Ammon's horn (tissue), 1 donor: ENCODE measurements around the gene MGAM2.
"Not testable (repeated sequence)": the region's sequence is repeated elsewhere in the genome, so short reads cannot be mapped to it uniquely, and the experiment has no call there.

ENCODE experiments used
- DNase-seq: peaks from one replicate; pipeline ENCODE4 v3.0.0-alpha.2; 2016; ENCODE audit warnings: low spot score

Gene MGAM2

DNA sequence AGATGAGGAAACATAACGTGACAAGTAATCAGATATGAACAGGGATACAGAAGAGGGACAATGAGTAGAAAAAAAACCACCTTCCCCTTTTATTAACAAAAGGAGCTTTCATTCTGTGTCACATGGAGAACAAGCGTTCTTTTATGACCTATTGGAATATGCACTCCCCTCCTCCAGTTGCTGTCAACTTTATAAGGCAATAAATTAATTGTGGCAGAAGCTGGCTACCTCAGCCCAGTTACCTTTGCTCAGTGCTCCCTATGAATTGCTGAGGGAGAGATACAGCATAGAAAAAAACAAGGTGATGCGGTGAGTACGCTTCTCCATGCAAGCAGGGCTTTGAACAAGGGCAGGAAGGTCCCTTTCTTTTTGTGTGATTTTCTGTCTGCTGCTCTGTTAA is at the start of gene MGAM2:
TSS of gene MGAM2 (plus strand) at position 220 of the 400 bp plus-strand sequence. CDS start 5,156 bp downstream, outside the sequence.
- DNase-seq: no peak

DNA sequence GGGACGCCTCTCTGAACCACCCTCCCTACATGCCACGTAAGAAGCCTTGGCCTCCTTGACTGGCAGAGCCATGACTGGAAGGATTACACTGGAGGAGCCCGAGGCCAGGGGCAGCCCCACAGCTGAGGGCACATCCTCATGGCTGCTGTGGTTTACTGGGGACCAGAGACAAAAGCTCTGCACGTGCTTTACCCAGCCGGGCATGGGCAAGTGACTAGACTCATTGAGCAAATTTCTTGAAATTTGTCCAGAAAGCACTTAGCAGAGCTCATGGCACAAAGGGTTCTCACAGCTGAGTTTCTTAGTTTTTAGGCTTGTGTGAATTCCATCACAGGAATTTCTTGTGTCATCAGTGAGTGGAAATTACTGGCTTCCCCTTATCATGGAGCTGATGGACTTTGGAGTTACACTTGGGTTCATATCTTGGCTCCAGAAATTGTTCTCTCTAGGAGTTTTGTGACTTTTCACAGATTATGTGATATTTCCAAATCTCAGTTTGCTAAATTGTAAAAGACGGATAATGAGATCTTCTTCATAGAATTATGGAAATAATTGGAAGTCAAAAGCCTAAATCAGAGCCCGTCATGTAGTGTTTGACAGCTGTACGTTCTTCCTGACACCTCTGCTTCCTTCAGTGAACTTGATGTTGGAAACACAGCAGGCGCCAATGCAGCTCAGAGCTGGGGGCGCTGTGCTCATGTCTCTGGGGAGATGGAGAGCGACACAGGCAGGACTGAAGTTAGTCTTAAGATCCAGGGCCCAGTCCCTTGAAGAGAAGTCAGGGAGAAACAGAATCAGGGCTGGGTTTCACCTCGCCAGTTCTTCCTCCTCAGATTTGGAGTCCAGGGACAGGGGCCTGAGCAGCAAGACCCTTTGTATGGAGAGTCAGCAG is 47.7 kb upstream of the MGAM2 start:
- DNase-seq: peak; percentile 7

DNA sequence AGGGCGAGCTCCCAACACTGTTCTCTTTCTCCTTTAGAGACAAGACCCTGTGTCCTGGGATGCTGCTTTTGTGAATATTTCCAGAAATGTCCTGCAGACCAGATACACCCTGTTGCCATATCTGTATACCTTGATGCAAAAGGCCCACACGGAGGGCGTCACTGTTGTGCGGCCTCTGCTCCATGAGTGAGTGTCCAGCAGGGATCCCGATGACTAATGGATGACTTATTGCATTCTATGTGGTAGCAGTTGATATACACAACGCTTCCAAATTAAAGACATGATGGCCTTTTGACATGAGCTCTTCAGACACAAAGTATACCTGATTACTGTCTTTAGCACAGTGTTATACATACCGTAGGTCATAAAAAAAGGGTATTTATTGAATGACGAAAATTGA is 45.0 kb upstream of the MGAM2 start:
- DNase-seq: no peak

DNA sequence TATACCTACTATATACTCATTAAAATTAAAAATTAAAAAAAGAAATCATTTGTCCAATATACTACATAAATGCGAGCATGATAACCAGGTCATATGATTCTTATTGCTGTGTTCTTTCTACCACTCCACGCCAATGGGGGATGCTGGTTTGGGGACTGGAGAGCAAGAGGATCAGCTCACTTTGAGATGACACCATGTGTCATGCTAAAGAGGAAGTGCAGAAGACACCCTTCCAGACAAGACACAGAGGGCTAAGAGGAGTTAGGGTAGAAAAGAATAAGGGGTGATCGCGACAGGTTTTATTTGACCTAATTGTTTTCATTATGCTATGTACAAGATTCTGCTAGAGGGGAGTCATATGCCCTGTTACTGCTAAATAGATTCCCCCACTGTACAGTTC is 33.8 kb upstream of the MGAM2 start:
- DNase-seq: no peak

DNA sequence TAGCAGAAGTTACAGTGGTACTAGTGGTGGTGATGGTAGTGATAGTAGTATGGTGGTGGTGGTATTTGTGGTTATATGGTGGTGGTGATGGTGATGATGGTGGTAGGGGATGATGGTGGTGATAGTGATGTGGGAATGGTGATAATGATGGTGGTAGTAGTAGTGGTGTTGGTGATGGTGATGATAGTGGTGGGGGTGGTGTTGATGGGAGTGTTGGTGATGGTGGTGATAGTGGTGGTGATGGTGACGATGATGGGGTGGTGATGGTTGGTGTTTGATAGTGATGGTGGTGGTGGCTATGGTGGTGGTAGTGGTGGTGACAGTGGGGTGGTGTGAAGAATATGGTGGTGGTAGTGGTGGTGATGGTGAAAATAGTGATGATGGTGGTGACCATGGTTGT is 27.9 kb upstream of the MGAM2 start:
- DNase-seq: no peak

DNA sequence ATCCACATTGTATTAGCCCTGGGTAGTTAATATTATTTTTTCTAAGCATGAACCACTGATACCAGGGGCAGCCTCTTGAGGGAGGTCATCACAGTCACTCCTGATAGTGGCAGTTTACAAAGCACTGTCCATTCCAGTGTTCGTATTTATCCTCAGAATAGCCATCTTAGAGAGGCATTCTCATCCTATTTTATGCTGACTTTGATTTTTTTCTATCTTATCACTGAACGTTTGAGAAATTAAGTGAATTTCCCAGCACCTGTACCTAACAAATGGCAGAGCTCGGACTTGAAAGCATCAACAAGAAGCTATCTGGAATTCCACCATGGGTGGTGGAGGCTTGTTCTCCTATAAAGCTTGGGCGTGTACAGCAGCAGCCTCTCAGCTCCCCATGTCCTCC is 26.1 kb upstream of the MGAM2 start:
- no peak for DNase-seq

DNA sequence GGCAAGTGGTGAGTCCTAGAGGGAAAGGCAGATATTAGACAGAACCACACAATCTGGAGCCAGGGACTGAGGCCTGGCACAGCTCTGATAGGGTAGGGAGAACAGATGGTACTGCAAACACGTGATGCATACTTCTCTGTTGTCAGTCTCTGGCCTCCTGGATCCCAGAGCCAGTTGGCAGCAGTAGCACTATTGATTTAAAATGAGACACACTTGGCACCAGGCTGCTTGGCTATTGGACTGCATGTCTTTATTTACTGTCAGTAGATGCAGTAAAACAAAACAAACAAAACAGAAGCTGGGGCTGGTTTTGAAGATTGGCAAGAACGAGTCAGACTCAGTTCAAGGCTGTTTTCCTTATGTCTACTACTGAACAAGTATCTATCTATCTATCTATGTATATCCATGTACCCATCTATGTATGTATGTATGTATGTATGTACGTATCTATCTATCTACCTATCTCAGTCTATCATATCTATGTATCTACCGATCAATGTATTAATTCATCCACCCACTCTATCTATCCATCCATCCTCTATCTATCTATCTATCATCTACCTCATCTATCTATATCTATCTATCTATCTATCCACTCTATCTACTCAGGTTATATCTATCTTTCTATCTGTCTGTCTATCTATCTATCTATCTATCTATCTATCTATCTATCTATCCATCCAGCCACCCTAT is 23.4 kb upstream of the MGAM2 start:
- DNase-seq: peak; percentile 86

DNA sequence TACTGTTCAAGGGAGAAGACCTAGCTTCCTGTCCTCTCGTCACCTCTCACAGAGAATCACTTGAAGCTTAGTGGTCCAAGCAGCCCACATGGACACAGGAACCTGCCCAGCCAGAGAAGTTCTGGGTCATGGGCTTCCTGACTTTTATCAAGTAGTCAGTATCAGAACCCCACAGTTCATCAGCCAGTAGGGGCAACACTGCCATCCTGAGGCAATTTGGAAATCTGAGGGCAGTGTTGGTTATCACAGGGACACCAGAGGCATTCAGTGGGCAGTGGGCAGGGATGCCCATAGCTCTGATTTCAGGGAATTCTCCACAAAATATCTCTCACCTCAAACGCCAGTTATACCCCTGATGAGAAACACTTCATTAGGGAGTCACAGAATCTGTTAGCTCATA is 22.5 kb upstream of the MGAM2 start:
- no peak for DNase-seq

DNA sequence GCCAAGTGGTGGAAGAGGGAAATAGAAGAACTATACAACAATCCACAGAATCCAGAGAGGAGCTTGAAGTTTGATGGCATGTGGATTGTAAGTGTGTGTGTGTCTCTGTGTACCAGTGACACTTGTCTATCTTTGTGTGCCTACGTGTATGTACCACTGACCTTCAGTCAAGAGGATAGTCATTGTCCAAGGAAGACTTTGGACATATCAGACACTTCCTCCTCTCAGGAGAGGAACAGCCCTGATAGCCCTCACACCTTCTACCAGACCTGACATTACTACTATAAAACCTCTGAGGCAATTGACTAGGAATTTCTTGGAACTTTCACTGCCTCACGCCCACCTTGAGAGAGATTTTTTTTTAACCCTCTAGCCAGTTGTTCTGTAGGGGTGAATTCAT is 19.6 kb upstream of the MGAM2 start:
- DNase-seq: no peak

DNA sequence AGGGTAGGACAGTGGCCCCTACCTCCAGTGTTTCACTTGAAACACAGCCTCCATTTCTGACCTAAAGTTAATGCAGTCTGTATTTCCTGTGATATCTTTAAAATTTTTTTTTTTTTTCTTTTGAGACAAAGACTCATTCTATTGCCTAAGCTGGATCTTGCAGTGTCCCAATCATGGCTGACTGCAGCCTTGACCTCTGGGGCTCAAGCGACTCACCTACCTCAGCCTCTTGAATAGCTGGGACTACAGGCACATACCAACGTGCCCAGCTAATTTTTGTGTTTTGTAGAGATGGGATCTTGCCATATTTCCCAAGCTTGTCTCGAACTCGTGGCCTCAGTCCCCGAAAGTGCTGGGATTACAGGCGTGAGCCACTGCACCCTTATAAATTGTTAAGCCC is 16.7 kb upstream of the MGAM2 start:
- no peak for DNase-seq

DNA sequence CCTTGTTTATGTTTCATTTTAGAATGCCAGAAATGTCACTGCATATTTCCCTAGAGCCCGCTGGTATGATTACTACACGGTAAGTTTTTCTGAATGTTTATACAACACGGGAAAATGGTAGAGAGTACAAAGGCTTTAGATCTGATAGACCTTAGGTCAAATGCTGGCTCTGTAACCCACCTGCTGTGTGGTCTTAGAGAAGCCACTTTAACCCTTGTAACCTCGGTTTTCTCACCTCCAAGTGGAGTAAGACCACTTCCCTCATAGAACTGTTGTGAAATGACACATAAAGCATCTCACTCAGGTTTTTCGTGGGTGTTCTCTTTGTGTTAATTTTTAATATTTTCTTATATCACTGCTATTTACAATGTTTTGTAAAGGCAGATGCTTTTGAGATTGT is 13.9 kb upstream of the MGAM2 start:
- no peak for DNase-seq

DNA sequence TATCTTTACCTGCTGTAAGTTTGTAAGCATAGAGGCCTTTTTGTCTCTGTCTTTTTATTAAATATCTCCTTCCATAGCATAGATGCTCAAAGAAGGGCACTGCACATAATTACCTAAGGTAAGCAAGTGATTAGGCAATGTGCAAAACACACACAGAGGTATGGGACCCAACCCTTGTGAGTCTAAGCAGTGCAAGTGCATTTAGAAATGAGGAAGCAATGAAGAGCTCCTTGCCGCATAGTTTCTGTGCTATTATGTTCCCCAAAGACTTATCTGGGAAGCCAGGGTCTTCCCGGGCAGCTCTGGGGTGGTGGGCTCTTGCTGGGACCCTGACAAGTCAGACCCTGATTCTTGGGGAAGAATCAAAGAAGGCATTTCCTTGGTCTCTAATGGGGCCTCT is 13.5 kb upstream of the MGAM2 start:
- DNase-seq: no peak

DNA sequence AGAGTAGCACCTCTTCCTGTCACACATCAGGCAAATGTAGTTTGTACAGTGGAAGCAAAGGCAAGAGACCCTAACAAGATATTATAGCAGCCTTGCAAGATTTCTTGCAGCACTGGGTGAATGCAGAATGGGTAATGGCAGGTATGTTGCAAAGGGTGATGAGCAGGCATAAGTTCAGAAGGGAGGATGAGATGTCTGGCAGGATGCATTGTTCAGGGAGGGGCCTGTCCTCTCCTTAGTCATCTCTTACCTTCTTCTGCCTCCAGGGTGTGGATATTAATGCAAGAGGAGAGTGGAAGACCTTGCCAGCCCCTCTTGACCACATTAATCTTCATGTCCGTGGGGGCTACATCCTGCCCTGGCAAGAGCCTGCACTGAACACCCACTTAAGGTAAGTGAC is 12.2 kb upstream of the MGAM2 start:
- DNase-seq: not testable (repeated sequence)

DNA sequence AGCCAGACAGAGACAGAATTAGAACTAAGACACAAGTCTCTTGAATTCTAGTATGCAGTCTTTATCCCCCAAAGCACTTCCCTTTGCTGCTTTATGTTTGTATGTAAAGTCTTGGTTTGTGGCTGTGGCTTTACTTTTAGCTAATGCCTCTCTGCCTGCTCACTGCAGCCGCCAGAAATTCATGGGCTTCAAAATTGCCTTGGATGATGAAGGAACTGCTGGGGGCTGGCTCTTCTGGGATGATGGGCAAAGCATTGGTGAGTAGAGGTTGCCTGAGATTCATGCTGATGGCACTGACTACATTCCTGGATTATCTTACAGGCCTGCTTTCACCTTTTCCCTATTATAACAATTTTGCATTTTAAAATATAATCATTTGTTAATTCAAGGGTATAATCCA is 10.9 kb upstream of the MGAM2 start:
- no peak for DNase-seq

DNA sequence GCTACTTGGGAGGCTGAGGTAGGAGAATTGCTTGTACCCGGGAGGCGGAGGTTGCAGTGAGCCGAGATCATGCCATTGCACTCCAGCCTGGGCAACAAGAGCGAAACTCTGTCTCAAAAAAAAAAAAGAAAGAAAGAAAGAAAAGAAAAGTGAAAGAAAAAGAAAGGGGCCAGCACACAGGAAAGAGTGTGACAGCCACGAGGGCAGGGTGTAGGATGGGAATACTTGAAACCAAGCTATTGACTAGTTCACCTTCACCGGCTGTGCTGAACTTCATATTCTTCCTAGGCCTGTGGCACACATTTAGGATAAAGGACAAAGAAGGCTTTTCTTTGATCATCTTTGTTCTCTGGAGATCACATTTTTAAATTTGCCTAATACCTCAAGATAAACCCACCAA is 9.7 kb upstream of the MGAM2 start:
- DNase-seq: not testable (repeated sequence)

DNA sequence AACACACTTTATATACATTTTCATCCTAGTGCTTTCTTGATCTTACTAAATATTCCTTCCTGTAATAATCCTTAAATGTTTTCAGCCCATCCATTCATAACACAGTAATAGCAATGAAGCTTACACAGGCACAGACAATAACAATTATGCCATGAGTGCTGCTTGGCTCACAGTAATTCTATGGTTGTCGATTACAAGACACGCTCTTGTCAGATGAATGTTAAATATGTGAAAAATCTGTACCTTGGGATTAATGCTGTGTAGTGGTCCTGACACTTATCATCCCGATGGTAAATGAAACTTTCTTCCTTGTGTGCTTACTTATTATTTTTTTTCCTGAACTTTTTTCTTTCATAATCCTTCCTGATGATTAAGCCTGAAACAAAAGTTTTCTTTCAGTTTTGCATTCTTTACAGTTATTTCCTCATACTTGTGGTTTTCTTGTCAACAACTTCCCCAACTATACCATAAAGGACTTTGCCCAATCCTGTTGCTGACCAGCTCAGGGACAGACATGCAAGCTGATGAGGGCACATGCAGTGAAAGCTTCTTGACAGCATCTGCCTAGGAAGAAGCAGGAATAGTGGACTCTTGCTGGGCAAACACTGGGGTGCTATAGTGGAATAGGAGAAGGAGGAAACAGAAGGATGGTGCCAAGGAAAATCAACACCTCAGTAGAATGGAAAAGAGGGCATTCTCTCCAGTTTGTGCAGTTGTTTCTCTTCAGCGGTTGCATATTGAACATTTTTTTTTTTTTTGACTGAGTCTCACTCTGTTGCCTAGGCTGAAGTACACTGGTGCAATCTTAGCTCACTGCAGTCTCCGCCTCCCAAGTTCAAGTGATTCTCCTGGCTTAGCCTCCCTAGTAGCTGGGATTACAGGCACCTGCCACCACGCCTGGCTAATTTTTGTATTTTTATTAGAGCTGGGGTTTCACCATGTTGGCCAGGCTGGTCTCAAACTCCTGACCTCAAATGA is 6.7 kb upstream of the MGAM2 start:
- peak; percentile 20 for DNase-seq

DNA sequence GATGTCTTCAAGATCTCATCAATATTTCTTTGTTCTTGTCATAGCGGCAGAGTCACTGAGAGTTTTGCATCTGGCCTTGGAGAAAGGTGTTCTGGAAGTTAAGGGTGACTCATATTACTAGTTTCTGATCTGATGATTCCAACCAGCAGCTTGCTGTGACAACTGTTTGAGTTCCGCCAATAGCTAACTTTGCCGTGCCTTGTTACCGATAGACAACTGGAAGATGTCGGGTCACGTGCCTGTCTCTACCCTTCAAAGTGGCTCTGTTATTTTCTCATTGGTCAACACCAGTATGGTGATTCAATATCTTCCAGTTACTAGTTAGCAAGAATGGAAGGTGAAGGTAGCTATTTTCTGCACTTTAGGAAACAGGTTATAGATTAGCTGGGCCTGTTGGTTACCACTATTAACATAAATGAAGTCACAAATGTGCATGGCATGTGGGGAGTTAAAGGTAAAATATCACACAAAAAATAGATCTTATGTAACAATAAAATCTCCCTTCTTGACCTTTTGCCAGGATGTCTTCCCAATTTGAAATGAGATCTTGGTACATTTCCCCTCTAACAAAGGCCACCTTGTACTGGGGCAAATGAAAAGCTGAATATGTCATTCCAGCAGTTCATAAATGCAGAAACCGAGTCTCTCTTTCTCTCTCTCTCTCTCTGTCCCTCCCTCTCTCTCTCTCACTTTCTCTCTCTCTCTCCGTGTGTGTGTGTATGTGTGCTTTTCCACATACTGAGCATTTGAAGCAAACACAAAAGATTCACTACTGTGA is 2.6 kb upstream of the MGAM2 start:
- DNase-seq: no peak

DNA sequence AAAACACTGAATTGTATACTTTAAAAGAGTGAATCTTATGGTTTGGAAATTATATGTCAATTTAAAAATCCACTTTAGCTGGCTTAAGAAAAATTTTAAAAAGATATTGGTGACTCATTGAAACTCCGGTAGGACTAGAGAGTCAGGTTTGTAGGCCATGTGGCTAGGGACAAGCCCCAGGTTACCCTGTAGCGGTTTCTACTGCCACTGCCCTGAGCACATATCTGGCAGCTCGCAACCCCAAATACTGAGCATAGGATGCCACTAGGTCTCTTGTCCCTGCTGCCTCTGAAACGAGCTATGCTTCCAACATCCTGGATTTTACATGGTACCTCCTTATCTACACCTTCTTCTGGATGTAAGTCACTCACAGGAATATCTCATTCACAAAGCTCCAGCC is 1.4 kb upstream of the MGAM2 start:
- no peak for DNase-seq

DNA sequence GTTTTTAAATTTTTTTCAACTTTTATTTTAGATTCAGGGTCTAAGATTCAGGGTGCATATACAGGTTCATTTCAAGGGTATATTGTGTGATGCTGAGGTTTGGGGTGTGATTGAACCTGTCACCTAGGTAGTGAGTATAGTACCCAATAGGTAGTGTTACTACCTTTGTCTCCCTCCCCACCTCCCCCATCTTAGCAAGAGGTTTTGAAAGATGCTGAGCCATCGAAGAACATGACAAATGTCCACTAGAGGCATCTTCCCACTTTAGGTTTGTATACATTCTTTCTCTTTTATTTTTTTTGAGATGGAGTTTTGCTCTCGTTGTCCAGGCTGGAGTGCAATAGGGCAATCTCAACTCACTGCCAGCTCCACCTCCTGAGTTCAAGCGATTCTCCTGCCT is 880 bp upstream of the MGAM2 start:
- DNase-seq: no peak

DNA sequence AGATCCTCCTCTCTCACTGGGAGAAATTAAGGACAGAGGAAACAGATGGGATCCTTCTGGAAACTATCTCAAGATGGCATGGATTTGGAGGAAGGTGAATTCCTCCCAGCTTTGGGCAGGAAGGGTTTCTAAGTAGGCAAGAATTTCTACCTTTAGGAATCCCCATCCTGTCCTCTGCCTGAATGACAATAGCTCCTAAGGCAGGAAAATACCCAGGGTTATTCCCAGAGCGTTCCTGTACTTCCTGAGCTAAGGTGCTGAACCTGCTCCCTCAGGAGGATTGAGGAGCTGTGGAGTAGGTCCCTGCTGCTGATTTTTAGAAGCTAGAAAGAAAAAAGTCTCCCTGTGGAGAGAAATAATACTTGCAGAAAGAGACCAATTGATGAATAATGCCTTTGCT is 568 bp downstream of the MGAM2 start:
- no peak for DNase-seq

DNA sequence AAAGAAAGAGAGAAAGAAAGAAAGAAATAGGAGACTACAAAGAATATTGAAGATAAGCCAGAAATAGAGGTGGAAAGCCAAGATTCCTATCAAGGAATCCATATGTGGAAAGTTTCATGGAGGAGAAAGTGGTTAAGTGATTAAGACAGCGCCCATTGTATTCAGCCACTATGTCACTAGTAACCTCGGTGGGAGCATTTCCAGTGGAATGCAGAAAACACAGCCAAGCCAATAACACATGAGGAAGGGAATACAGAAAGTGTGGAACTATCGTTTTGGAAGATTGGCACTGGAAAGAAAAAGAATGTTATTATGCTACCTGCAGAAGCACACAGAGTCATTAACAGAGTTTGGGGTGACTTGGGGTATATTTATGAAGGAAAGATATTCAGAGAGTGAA is 2.7 kb downstream of the MGAM2 start:
- no peak for DNase-seq

DNA sequence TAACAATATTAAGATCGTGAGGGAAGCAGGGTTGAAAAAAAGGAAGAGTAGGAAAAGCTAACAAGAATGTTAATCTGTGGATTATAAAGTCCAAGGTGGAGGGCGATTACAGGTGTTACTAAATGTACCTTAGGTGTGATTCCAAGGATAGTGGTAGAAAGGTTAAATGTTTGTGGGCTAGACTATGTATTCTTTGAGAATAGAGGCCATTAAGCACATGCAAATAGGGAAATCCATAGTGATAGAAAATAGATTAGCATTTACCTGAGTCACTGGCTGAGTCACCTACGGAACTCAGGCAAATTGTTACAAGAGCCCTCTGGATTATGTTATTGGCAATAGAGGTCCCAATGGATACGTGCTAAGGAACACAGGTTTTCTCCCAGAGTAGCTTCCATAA is 9.0 kb downstream of the MGAM2 start:
- DNase-seq: no peak
